SK-N-SH (cell line): ENCODE measurements around the gene NTN1.

ENCODE experiments used
- CTCF ChIP-seq: fragments of 200-600 bp; sonication (generic); IDR thresholded peaks from 2 replicates; pipeline ENCODE4 v1.6.1; 2017; ENCODE audit warnings: antibody characterized with exemption, mild to moderate bottlenecking, moderate library complexity
- JUND ChIP-seq: IDR thresholded peaks from 2 replicates; pipeline ENCODE4 v1.4.0; 2012
- PBX3 ChIP-seq: IDR thresholded peaks from 2 replicates; pipeline ENCODE4; 2012
- REST ChIP-seq: IDR thresholded peaks from 2 replicates; pipeline ENCODE4 v1.6.1; 2012; ENCODE audit warnings: mild to moderate bottlenecking, low read depth, low read length, moderate library complexity

- TF ChIP-seq PBX3 = no peak
- TF ChIP-seq REST = no peak
- TF ChIP-seq CTCF = no peak
- TF ChIP-seq JUND = no peak
Measured at GRCh38 chr17:9116311-9116835, 95.1 kb downstream of the NTN1 start.
